ENCODE data around the gene FSTL5.

DNA sequence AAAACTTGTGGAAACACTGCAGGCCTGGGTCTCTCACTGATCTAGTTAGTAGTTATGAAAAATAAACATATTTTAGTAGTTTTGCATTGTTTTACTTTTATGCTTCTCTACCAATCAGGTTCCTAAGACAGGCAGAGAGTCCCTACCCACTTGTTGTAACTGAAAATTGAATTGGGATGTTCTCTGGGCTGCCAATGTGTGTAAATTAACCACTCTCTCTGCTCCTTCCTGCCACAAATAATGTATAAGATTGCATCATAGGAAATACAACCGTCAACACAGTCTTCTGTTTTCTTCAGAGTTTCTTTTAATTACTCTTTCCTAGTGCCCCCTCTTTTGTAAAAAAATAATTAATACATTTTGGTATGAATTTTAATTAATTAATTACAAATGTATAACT lies 677.3 kb downstream of the FSTL5 start:
- TF ChIP-seq, protein P1, sequence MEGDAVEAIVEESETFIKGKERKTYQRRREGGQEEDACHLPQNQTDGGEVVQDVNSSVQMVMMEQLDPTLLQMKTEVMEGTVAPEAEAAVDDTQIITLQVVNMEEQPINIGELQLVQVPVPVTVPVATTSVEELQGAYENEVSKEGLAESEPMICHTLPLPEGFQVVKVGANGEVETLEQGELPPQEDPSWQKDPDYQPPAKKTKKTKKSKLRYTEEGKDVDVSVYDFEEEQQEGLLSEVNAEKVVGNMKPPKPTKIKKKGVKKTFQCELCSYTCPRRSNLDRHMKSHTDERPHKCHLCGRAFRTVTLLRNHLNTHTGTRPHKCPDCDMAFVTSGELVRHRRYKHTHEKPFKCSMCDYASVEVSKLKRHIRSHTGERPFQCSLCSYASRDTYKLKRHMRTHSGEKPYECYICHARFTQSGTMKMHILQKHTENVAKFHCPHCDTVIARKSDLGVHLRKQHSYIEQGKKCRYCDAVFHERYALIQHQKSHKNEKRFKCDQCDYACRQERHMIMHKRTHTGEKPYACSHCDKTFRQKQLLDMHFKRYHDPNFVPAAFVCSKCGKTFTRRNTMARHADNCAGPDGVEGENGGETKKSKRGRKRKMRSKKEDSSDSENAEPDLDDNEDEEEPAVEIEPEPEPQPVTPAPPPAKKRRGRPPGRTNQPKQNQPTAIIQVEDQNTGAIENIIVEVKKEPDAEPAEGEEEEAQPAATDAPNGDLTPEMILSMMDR (IDR thresholded peaks at IDR 0.05 in 4 of 5, conservative IDR thresholded peaks at IDR 0.05 in 1 of 5), result no peak
- no peak for TF ChIP-seq POLR2A (IDR thresholded peaks at IDR 0.05)
